Astrocyte (in vitro differentiated cells and primary cell): ENCODE results near the gene HECW1. TPM values are rescaled to one million over a fixed set of nuclear protein-coding genes. Genes with fewer than 3 reads are reported as not detected.

ENCODE experiments used
- DNase-seq: peaks from one replicate; pipeline ENCODE4 v3.0.0-alpha.2; 2010; ENCODE audit warnings: low read depth
- FAIRE-seq: peaks from 2 replicates; lab custom pipeline; 2011; peaks lifted over from hg19 to GRCh38; lab: Jason Lieb, UNC
- H2AFZ ChIP-seq: 2 replicates; pipeline ENCODE4 v1.6.0; 2012; ENCODE audit warnings: low read depth, low read length, inconsistent platforms
- H3K27ac ChIP-seq: 2 replicates; pipeline ENCODE4 v1.5.1; 2011; ENCODE audit warnings: low read depth, low read length, inconsistent platforms
- H3K27me3 ChIP-seq: 2 replicates; pipeline ENCODE4 v1.6.0; 2011; ENCODE audit warnings: low read length, inconsistent platforms; ENCODE audit not compliant: insufficient read depth
- H3K36me3 ChIP-seq: 2 replicates; pipeline ENCODE4 v1.5.1; 2011; ENCODE audit warnings: low read length, inconsistent platforms; ENCODE audit not compliant: insufficient read depth
- H3K4me1 ChIP-seq: 2 replicates; pipeline ENCODE4 v1.5.1; 2011; ENCODE audit warnings: low read length, inconsistent platforms; ENCODE audit not compliant: insufficient read depth
- H3K4me2 ChIP-seq: 2 replicates; pipeline ENCODE4 v1.6.0; 2012; ENCODE audit warnings: low read length, inconsistent platforms
- H3K4me3 ChIP-seq: 2 replicates; pipeline ENCODE4 v1.5.1; 2011; ENCODE audit warnings: low read depth, mild to moderate bottlenecking, low read length, inconsistent platforms; ENCODE audit not compliant: insufficient read depth
- H3K79me2 ChIP-seq: 2 replicates; pipeline ENCODE4 v1.6.0; 2012; ENCODE audit warnings: mild to moderate bottlenecking, low read length, inconsistent platforms; ENCODE audit not compliant: insufficient read depth
- H3K9ac ChIP-seq: 2 replicates; pipeline ENCODE4 v1.6.0; 2012; ENCODE audit warnings: mild to moderate bottlenecking, low read length, inconsistent platforms
- H3K9me3 ChIP-seq: 2 replicates; pipeline ENCODE4 v1.5.1; 2012; ENCODE audit warnings: low read depth, mild to moderate bottlenecking, low read length, inconsistent platforms; ENCODE audit not compliant: insufficient read depth
- H4K20me1 ChIP-seq: 2 replicates; pipeline ENCODE4 v1.6.0; 2012; ENCODE audit warnings: low read length, inconsistent platforms; ENCODE audit not compliant: insufficient read depth
- H3K27ac Mint-ChIP-seq: one replicate; pipeline ENCODE4 v1.8.0; 2021; ENCODE audit warnings: mild to moderate bottlenecking, mixed read lengths; ENCODE audit not compliant: unreplicated experiment
- H3K27me3 Mint-ChIP-seq: one replicate; pipeline ENCODE4 v1.8.0; 2021; ENCODE audit warnings: low read depth, mixed read lengths; ENCODE audit not compliant: unreplicated experiment
- H3K36me3 Mint-ChIP-seq: one replicate; pipeline ENCODE4 v1.8.0; 2021; ENCODE audit warnings: low read depth, mixed read lengths; ENCODE audit not compliant: unreplicated experiment
- H3K4me1 Mint-ChIP-seq: one replicate; pipeline ENCODE4 v1.8.0; 2021; ENCODE audit warnings: low read depth, mixed read lengths; ENCODE audit not compliant: unreplicated experiment
- H3K4me3 Mint-ChIP-seq: one replicate; pipeline ENCODE4 v1.8.0; 2021; ENCODE audit warnings: mild to moderate bottlenecking, moderate library complexity, mixed read lengths; ENCODE audit not compliant: unreplicated experiment
- H3K9me3 Mint-ChIP-seq: one replicate; pipeline ENCODE4 v1.8.0; 2021; ENCODE audit warnings: mild to moderate bottlenecking, mixed read lengths; ENCODE audit not compliant: unreplicated experiment
- EZH2 ChIP-seq: IDR thresholded peaks from 2 replicates; pipeline ENCODE4 v1.6.1; 2012; ENCODE audit warnings: mild to moderate bottlenecking, low read length, inconsistent platforms; ENCODE audit not compliant: insufficient read depth
- total RNA-seq: library from RNA; stranded (reverse); gene quantifications from 2 replicates; pipeline ENCODE4 v1.2.1, GENCODE V29; 2021
- TF ChIP-seq, protein P1 (sequence below): IDR thresholded peaks from 2 replicates; pipeline ENCODE4 v1.5.1; 2011; ENCODE audit warnings: low read depth, mild to moderate bottlenecking, inconsistent platforms, low read length, moderate library complexity; ENCODE audit not compliant: insufficient read depth

HECW1 gene
- total RNA-seq, 1 donor from 2014 or later = 3.3 TPM

DNA sequence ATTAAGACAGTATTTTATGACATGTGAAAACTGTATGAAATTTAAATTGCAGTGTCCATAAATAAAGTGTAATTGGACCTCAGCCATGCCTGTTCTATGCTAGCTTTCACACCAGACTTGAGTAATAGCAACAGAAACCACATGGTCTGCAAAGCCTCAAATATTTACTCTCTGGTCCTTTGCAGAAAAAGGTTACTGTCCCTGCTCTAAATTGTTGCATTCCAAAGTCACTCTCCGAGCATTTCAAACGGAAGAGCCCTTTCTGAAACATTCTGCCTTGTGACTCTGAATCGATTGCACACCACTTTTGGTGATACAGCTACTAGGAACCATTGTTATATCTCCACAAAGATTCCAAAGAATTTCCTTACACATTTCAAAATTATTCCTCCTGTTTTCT lies 389.4 kb downstream of the HECW1 start:
- no peak overlapping the region for H2AFZ ChIP-seq
- no peaks in the 10 kb centered on the region for H3K79me2 ChIP-seq
- no peak overlapping the region for H3K27ac ChIP-seq
- TF ChIP-seq EZH2 = no peak
- TF ChIP-seq, protein P1, sequence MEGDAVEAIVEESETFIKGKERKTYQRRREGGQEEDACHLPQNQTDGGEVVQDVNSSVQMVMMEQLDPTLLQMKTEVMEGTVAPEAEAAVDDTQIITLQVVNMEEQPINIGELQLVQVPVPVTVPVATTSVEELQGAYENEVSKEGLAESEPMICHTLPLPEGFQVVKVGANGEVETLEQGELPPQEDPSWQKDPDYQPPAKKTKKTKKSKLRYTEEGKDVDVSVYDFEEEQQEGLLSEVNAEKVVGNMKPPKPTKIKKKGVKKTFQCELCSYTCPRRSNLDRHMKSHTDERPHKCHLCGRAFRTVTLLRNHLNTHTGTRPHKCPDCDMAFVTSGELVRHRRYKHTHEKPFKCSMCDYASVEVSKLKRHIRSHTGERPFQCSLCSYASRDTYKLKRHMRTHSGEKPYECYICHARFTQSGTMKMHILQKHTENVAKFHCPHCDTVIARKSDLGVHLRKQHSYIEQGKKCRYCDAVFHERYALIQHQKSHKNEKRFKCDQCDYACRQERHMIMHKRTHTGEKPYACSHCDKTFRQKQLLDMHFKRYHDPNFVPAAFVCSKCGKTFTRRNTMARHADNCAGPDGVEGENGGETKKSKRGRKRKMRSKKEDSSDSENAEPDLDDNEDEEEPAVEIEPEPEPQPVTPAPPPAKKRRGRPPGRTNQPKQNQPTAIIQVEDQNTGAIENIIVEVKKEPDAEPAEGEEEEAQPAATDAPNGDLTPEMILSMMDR = no peak
- H3K27me3 ChIP-seq = peaks cover 38% of the 10 kb centered on the region
- no peaks in the 10 kb centered on the region for H3K9me3 ChIP-seq
- FAIRE-seq = peak; percentile 73
- Mint-ChIP-seq H3K9me3 (peaks cover 7% of the 10 kb centered on the region), H3K27me3 (peaks cover 8% of the 10 kb centered on the region), H3K36me3 (peaks cover 1% of the 10 kb centered on the region), H3K27ac (peak overlapping the region; percentile 44), H3K4me3 (no peak overlapping the region), H3K4me1 (peaks cover 6% of the 10 kb centered on the region)
- no peaks in the 10 kb centered on the region for H4K20me1 ChIP-seq
- DNase-seq = peak; percentile 88
- H3K36me3 ChIP-seq = no peaks in the 10 kb centered on the region
- H3K9ac ChIP-seq = no peak overlapping the region
- H3K4me2 ChIP-seq = peak overlapping the region; percentile 53
- H3K4me3 ChIP-seq = no peak overlapping the region
- H3K4me1 ChIP-seq = peaks cover 3% of the 10 kb centered on the region

DNA sequence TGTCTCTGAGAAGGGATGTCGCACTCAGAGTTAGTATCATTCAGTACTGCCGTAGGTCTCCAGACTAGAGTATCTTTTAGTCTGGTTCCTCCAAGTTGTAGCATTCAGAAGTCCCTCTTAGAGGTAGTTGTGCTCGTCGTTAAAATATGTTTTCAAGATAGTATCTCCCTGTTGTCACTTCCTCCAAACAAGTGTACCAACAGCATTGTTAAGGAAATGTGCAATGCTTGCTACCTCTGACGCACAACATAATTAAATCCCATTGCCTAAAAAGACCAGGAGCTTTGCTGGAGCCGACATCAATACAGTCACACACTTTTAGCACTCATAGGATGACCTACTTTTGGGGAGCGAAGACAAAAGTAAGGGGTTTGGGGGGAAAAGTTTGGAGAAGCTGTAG lies 390.5 kb downstream of the HECW1 start:
- no peaks in the 10 kb centered on the region for H4K20me1 ChIP-seq
- H3K9me3 ChIP-seq = no peaks in the 10 kb centered on the region
- DNase-seq (no peak), FAIRE-seq (peak; percentile 49)
- Mint-ChIP-seq H3K9me3 (peaks cover 3% of the 10 kb centered on the region), H3K4me1 (peaks cover 6% of the 10 kb centered on the region), H3K4me3 (no peak overlapping the region), H3K27me3 (peaks cover 8% of the 10 kb centered on the region), H3K27ac (no peak overlapping the region), H3K36me3 (no peaks in the 10 kb centered on the region)
- H3K79me2 ChIP-seq = no peaks in the 10 kb centered on the region
- H3K27me3 ChIP-seq = peaks cover 29% of the 10 kb centered on the region
- H3K4me1 ChIP-seq = peaks cover 3% of the 10 kb centered on the region
- H3K4me2 ChIP-seq = no peak overlapping the region
- no peak overlapping the region for H2AFZ ChIP-seq
- TF ChIP-seq, protein P1 = no peak
- no peak for TF ChIP-seq EZH2
- no peak overlapping the region for H3K4me3 ChIP-seq
- H3K9ac ChIP-seq = no peak overlapping the region
- no peaks in the 10 kb centered on the region for H3K36me3 ChIP-seq
- H3K27ac ChIP-seq = no peak overlapping the region

DNA sequence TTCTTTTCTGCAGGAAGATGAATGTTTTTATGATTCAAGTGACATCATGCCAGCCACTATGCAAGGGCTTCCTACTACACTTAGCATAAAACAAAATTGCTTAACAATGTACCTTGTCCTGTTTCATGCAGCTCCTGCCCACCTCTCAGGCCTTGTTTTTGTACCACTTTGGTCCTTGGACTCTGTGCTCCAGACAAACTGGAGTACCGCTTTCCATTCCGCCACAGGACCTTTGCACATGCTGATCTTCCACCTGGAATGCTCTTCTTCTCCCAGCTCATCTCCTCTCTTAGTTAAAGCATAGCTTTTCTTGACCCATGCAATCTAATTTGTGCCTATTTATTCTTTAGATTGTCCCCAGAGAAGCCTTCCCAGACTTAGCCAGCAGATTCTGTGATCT lies 393.0 kb downstream of the HECW1 start:
- no peak overlapping the region for H2AFZ ChIP-seq
- no peaks in the 10 kb centered on the region for H4K20me1 ChIP-seq
- FAIRE-seq = no peak
- Mint-ChIP-seq H3K4me1 (peaks cover 6% of the 10 kb centered on the region), H3K27ac (no peak overlapping the region), H3K4me3 (no peak overlapping the region), H3K27me3 (peaks cover 12% of the 10 kb centered on the region), H3K9me3 (no peaks in the 10 kb centered on the region), H3K36me3 (no peaks in the 10 kb centered on the region)
- DNase-seq = no peak
- peaks cover 18% of the 10 kb centered on the region for H3K27me3 ChIP-seq
- H3K27ac ChIP-seq = no peak overlapping the region
- no peak overlapping the region for H3K9ac ChIP-seq
- H3K4me1 ChIP-seq = peaks cover 3% of the 10 kb centered on the region
- no peaks in the 10 kb centered on the region for H3K79me2 ChIP-seq
- H3K9me3 ChIP-seq = no peaks in the 10 kb centered on the region
- H3K36me3 ChIP-seq = no peaks in the 10 kb centered on the region
- TF ChIP-seq EZH2 = no peak
- TF ChIP-seq, protein P1 = no peak
- no peak overlapping the region for H3K4me2 ChIP-seq
- H3K4me3 ChIP-seq = no peak overlapping the region
